Kidney (tissue), 14 donors: Measurements from ENCODE around the gene PPARG. TPM values are rescaled to one million over a fixed set of nuclear protein-coding genes. Genes with fewer than 3 reads are reported as not detected.

Source experiments
- DNase-seq, 5 donors: peaks; one replicate each; pipeline ENCODE4 v3.0.0-alpha.2; 2013 to 2020
- FAIRE-seq: peaks from 2 replicates; lab custom pipeline; 2012; peaks lifted over from hg19 to GRCh38; lab: Jason Lieb, UNC
- H3K27ac ChIP-seq, 2 donors: one replicate each; pipeline ENCODE4 v1.7.0; 2013; ENCODE audit warnings: low read depth in 2 of 2, low read length in 2 of 2, inconsistent platforms in 1 of 2
- H3K27me3 ChIP-seq: one replicate; pipeline ENCODE4 v1.7.1; 2013; ENCODE audit warnings: low read length, inconsistent platforms; ENCODE audit not compliant: control insufficient read depth, insufficient read depth
- H3K36me3 ChIP-seq, 3 donors: one replicate each; pipeline versions ENCODE4 v1.7.0 to v1.7.1; 2013; ENCODE audit warnings: low read length in 3 of 3, control low read depth in 1 of 3, inconsistent platforms in 1 of 3; ENCODE audit not compliant: insufficient read depth in 3 of 3, control insufficient read depth in 2 of 3
- H3K4me1 ChIP-seq, 3 donors: one replicate each; pipeline versions ENCODE4 v1.7.0 to v1.7.1; 2013; ENCODE audit warnings: low read length in 3 of 3, inconsistent platforms in 1 of 3, low read depth in 1 of 3; ENCODE audit not compliant: control insufficient read depth in 2 of 3, insufficient read depth in 2 of 3
- H3K4me3 ChIP-seq, 3 donors: one replicate each; pipeline versions ENCODE4 v1.7.0 to v1.8.1; 2013; ENCODE audit warnings: low read length in 3 of 3, control low read depth in 1 of 3, inconsistent platforms in 1 of 3
- H3K9ac ChIP-seq, 3 donors: one replicate each; pipeline versions ENCODE4 v1.7.0 to v1.7.1; 2013; ENCODE audit warnings: low read length in 3 of 3, control low read depth in 1 of 3, inconsistent platforms in 1 of 3
- H3K9me3 ChIP-seq, 3 donors: one replicate each; pipeline versions ENCODE4 v1.7.0 to v1.7.1; 2013; ENCODE audit warnings: low read length in 3 of 3, control low read depth in 1 of 3, inconsistent platforms in 1 of 3; ENCODE audit not compliant: control insufficient read depth in 2 of 3, insufficient read depth in 1 of 3
- CTCF ChIP-seq: IDR thresholded peaks from 3 replicates; pipeline ENCODE4 v1.5.1; 2012; ENCODE audit warnings: mild to moderate bottlenecking, moderate library complexity, borderline replicate concordance; ENCODE audit not compliant: insufficient read depth; ENCODE audit errors: extremely low read depth
- intact Hi-C: fragments of 100-400 bp; cut with DNase I; formaldehyde crosslinking; loops from one replicate; pipeline ENCODE4 v1.11.1; 2022
- polyA plus RNA-seq: library from polyadenylated mRNA; stranded (reverse); fragments of 350-450 nt; fragmentation: Illumina TruSeq; extraction: RNeasy Lipid Tissue Mini Kit (QIAGEN cat#74804); gene quantifications from one replicate; pipeline ENCODE4 v1.2.3, GENCODE V29; 2014; ENCODE audit warnings: low read depth, low replicate concordance; ENCODE audit not compliant: insufficient read depth
- total RNA-seq: library from RNA; stranded (reverse); fragmentation: NEBNext Ultra II Directional; extraction: Animal tissue kit (Norgen Biotek cat#: 25700); gene quantifications from one replicate; pipeline ENCODE4 v1.2.1, GENCODE V29; 2021
- donor health status: control.
- donor health status: control.
- donor health status: control.
- donor health status: control.
- donor health status: control.
- donor health status: DM: yes; HTN: yes; CAD: no.
- donor health status: Normal renal cell carcinoma (clear cell type).

Gene PPARG
- total and polyA plus RNA-seq, 2 donors from 2014 or later, result 19.0 to 19.2 TPM

- peak overlapping the region in 2 of 3 donors; percentile 3 to 37 for H3K4me3 ChIP-seq
- H3K27ac ChIP-seq, result peak overlapping the region in 1 of 2 donors; percentile 20
- no peaks in the 10 kb centered on the region for H3K36me3 ChIP-seq
- intact Hi-C loops, result no loop called here
- no peak overlapping the region for H3K9ac ChIP-seq
- no peak for TF ChIP-seq CTCF
- FAIRE-seq (no peak), DNase-seq (peak in 2 of 5 donors; percentile 29 to 56)
- no peaks in the 10 kb centered on the region for H3K9me3 ChIP-seq
- no peaks in the 10 kb centered on the region for H3K4me1 ChIP-seq
- no peaks in the 10 kb centered on the region for H3K27me3 ChIP-seq
These were observed 28.0 kb downstream of the PPARG start for GRCh38 chr3:12316729-12317351.

GRCh38 chr3:12317914-12318313, 29.0 kb downstream of the PPARG start:
- H3K9ac ChIP-seq, result no peak overlapping the region
- no peak for FAIRE-seq
- H3K36me3 ChIP-seq, result no peaks in the 10 kb centered on the region
- no peaks in the 10 kb centered on the region for H3K27me3 ChIP-seq
- no peaks in the 10 kb centered on the region for H3K9me3 ChIP-seq
- no peak overlapping the region for H3K4me3 ChIP-seq
- intact Hi-C loops, result no loop called here
- no peaks in the 10 kb centered on the region for H3K4me1 ChIP-seq
- H3K27ac ChIP-seq, result peak overlapping the region; percentile 20 to 55
- DNase-seq, result peak in 4 of 5 donors; percentile 25 to 56 (median 36)
- no peak for TF ChIP-seq CTCF

GRCh38 chr3:12318758-12319621, 30.1 kb downstream of the PPARG start:
- peak; percentile 73 for FAIRE-seq
- Histone ChIP-seq H3K27me3 (no peaks in the 10 kb centered on the region), H3K36me3 (no peaks in the 10 kb centered on the region), H3K4me3 (no peak overlapping the region), H3K9me3 (no peaks in the 10 kb centered on the region), H3K4me1 (no peaks in the 10 kb centered on the region), H3K27ac (peak overlapping the region; percentile 36 to 54), H3K9ac (no peak overlapping the region)
- no peak for TF ChIP-seq CTCF
- intact Hi-C loops, result no loop called here
- peak in 2 of 5 donors; percentile 36 to 69 for DNase-seq
